ENCODE results near the gene GFER. TPM values are rescaled to one million over a fixed set of nuclear protein-coding genes. Genes with fewer than 3 reads are reported as not detected.

Gene GFER
- total and polyA plus RNA-seq, 9 of the 15 experiments (the other 6 are each of a cell fraction or from before 2014, with no cell fraction given) = 4.3 to 53.7 (median 19.8) TPM

GRCh38 chr16:2027024-2028010 is 43.3 kb downstream of the GFER start (continued):
- TF ChIP-seq MNT (conservative IDR thresholded peaks at IDR 0.05) (peak; percentile 80 to 87), BRD4 (IDR thresholded peaks at IDR 0.05) (no peak), SMAD2 (IDR thresholded peaks at IDR 0.05; ENCODE audit: low read depth, low read length) (no peak), KDM1A (IDR thresholded peaks at IDR 0.05) (peak in 1 of 2 experiments; percentile 100; a peak in 2 of 4 replicates), NEUROD1 (IDR thresholded peaks at IDR 0.05; ENCODE audit: borderline replicate concordance, low read depth, low read length, partially characterized antibody) (no peak), ZNF583 (CRISPR knock-in tag; IDR thresholded peaks at IDR 0.05) (no peak), ETV6 (IDR thresholded peaks at IDR 0.05; ENCODE audit: borderline replicate concordance in 1 of 2, low read depth in 2 of 2, low read length in 1 of 2) (no peak), ETV6 (CRISPR knock-in tag; IDR thresholded peaks at IDR 0.05; ENCODE audit: borderline replicate concordance) (no peak), ZNF407 (IDR thresholded peaks at IDR 0.05; ENCODE audit: low read depth) (no peak), PHF8 (IDR thresholded peaks at IDR 0.05; ENCODE audit: borderline replicate concordance, low read length) (peak; percentile 44; the same call in 1 of the 2 replicates), POLR2A (conservative IDR thresholded peaks at IDR 0.05) (no peak), NCOA1 (IDR thresholded peaks at IDR 0.05; ENCODE audit: low read depth) (no peak), FOXK2 (conservative IDR thresholded peaks at IDR 0.05 in 1 of 2, IDR thresholded peaks at IDR 0.05 in 1 of 2; ENCODE audit: low read depth in 2 of 2) (peak in 1 of 2 experiments; percentile 51; a peak in 2 of 4 replicates), IRF1 (CRISPR knock-in tag; IDR thresholded peaks at IDR 0.05; ENCODE audit: borderline replicate concordance) (no peak), ETS1 (conservative IDR thresholded peaks at IDR 0.05; ENCODE audit: control insufficient read depth, low read depth, low read length) (peak; percentile 10; the same call in 1 of the 2 replicates)
